ENCODE data around the gene UMODL1.

UMODL1 gene

DNA sequence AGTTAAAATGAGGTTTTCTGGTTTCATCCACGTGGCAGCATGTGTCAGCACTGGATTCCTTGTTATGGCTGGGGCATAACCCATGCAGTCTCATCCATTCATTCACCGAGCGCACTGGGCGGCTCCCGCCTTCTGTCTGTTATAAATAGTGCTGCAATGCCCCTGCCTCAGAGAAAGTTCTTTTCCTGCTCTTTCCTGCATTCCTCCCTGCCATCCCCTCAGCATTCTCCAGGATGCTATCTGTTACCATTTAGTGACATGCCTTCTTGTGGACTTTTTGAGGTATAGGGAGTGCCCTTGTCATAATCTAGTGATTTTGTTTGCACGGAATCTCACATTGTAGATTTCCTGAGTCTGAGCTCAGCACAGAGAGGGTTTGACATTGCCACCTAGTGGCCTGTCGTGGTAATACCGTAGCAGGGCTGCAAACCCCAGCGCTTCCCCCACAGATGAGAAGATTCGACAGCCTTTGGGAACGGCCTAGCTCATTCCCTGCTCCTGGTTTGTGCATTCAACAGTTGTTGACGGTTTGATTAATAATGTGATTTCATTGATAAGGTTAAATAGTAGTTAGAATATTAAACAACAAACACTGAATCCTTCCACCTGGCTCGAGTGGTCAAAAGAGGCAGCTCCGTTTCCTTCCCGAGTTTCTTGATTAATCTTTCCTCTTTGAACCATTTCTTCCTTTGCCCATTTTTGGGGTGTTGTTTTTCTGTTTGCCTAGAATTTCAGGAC, 46.3 kb downstream of the UMODL1 start:
- peak; percentile 58 for DNase-seq (ENCODE audit: low read depth)

DNA sequence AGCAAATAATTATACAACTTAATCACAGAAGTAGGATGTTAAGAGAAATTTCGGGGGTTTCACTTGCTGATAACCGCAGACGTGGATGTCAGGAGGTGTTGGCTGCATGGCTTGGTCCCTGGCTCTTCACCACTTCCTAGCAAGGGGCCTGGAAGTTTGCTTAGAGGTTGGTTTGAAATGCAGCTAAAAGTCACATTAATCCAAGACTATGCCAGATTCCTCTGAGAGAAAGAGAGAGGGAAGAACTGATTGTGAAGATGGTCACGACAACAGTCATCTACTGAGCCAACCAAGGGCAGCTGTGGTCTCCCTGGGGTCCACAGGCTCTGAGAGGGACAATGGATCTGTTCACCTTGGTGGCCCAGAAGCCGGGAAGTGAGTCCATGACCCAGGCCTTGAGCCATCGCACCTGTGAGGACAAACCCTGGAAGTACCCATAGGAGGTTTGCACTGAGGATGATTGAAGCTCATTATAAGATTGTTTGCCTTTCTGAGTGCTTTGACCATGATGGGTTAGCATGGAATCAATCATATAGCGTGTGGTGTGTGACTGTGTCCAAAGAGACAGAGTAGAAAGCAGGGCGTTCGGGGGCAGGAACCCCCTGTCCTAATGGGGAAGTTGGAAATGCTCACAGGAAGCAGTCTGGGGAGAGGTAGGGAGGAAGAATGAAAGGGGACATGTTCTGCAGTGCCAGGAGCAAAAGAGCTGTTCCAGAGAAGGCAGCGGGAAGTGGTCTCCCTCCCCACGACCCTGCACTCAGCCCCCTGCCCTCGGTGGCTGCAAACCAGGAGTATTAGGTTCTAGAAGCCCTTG, 47.1 kb downstream of the UMODL1 start:
- no peak for DNase-seq (ENCODE audit: low read depth)

- no peak for DNase-seq (ENCODE audit: low read depth)
Observed at GRCh38 chr21:42118901-42119300, 47.8 kb downstream of the UMODL1 start.

DNA sequence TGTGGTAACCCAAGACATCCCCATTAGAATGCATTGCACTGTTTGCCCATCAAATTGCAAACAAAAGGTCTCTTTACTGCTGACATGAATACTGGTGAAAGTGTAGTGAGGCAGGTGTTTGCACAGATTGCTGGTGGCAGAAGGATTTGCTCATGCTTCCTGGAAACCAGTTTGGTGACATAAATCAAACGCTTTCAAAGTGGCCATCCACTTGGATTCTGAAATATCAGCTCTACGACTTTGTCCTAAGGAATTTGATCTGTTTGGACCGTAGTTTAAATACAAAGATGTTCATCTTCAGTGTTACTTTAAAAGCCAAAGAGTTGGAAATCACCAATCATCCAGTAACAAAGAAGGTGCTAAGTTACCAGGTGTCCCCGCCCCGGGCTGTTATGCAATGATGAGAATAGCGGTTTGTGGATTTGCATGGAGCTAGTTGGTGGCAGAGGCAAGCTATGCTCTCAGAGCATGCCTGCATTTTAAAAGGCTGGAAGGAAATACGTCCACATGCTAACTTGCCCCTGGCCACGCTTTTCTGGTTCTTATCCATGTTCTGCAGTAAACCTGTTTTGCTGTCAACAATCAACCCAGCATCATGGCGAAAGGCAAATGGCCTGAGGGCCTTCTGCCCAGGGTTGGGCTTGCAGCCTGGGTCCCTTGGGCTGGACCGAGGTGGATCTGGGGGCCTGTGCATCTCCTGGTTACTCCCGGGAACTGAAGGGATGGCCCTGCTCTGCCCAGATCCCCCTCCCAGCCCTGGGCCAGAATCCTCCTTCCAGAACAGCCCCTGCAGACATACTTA, 49.2 kb downstream of the UMODL1 start:
- no peak for DNase-seq (ENCODE audit: low read depth)

DNA sequence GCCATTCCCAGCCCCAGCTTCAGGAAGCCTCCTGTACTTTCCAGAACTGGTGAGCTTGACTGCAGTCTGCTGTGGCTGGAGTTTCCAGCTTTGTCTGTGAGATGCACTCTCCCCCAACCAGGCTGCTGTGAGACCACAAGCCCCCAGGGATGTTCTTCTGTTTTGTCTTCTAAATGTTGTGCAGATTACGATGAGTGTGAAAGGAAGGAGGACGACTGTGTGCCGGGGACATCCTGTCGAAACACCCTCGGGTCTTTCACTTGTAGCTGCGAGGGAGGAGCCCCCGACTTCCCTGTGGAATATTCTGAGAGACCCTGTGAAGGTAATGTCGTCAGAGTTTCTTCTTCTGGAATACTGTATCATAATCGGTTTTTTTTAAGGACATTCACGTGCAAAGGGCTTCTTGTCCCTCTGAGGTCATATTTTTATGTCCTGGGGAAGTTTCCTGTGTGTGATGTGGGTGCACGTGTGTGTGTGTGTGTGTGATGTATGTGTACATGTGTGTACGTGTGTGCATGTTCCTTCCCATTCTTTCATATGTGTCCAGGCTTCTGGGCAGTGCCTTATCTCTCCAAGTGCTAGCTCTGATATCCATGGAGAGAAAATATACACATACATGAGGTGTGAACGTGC, 49.9 kb downstream of the UMODL1 start:
- no peak for DNase-seq (ENCODE audit: low read depth)

- no peak for DNase-seq (ENCODE audit: low read depth)
Observed at GRCh38 chr21:42121794-42122193, 50.7 kb downstream of the UMODL1 start.

DNA sequence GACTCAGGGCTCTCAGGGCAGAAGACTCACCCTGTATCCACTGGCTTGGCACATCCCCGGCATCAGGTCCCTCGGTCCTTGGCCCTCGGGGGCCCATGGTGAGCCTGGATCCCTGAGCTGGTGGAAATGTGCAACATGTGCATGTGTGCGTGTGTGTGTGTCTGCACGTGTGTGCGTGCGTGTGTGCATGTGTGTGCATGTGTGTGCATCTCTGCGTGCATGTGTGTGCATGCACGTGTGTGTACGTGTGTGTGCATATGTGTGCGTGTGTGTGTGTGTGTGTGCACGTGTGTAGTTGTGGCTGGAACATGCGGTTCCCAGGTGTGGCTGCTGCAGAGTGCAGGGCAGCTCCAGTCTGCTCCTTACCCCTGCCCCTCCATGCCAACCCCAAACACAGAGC, 51.3 kb downstream of the UMODL1 start:
- DNase-seq (ENCODE audit: low read depth) = no peak

DNA sequence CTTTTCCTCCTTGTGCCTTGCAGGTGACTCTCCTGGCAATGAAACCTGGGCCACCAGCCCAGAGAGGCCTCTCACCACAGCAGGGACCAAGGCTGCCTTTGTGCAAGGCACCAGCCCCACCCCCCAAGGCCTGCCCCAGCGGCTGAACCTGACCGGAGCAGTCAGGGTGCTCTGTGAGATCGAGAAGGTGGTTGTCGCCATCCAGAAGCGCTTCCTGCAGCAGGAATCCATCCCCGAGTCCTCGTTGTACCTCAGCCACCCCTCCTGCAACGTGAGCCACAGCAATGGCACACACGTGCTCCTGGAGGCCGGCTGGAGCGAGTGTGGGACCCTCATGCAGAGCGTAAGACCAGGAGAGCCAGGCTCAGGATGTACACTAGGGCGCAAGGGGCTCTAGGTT, 51.7 kb downstream of the UMODL1 start:
- DNase-seq (ENCODE audit: low read depth) = no peak

GRCh38 chr21:42123219-42123908, 52.2 kb downstream of the UMODL1 start:
- no peak for DNase-seq (ENCODE audit: low read depth)

- no peak for DNase-seq (ENCODE audit: low read depth)
Observed at GRCh38 chr21:42124081-42124480, 53.0 kb downstream of the UMODL1 start.

- DNase-seq (ENCODE audit: low read depth) = no peak
Observed at GRCh38 chr21:42124826-42125570, 53.9 kb downstream of the UMODL1 start.

GRCh38 chr21:42125571-42126544, 54.7 kb downstream of the UMODL1 start:
- DNase-seq (ENCODE audit: low read depth) = no peak

DNA sequence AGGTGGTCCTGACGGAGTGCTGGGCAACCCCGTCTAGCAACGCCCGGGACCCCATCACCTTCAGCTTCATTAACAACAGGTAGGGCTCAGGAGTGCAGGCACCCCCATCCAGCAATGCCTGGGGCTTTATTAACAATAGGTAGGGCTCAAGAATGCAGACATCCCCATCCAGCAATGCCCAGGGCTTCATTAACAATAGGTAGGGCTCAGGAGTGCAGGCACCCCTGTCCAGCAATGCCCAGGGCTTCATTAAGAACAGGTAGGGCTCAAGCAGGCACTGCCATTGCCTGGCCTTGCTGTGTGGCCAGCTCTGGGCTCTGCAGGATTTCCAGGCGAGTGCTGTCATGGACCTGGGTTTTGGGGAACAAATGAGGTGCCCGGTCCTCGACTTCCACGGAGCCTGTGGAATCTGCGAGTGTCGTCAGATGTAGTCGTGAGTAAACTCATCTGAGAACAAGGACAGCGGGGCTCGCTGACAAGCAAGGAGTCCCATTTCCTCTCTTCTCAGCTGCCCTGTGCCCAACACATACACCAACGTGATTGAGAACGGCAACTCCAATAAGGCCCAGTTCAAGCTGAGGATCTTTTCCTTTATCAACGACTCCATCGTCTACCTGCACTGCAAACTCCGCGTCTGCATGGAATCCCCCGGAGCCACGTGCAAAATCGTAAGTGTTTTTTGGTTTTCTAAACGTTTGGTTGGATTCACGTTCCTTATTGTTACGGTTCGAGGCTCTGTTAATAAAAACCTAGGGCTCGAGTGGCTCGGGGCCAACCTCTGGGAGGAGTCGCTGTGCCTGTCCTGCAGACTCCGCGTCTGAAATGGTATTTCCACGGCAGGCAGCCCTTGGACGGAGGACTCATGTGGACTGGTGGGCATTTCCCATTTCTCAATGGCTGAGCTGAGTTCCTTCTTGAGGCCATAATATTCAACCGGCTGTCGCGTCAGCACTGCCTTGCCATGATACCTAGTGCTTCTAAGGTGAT, 56.3 kb downstream of the UMODL1 start:
- no peak for DNase-seq (ENCODE audit: low read depth)

GRCh38 chr21:42129300-42130266, 58.5 kb downstream of the UMODL1 start:
- DNase-seq (ENCODE audit: low read depth) = no peak

- no peak for DNase-seq (ENCODE audit: low read depth)
Observed at GRCh38 chr21:42130441-42130840, 59.3 kb downstream of the UMODL1 start.

GRCh38 chr21:42132183-42132582, 61.1 kb downstream of the UMODL1 start:
- DNase-seq (ENCODE audit: low read depth) = no peak

- no peak for DNase-seq (ENCODE audit: low read depth)
Observed at GRCh38 chr21:42133131-42133530, 62.0 kb downstream of the UMODL1 start.

Data from stimulated activated CD8-positive, alpha-beta memory T cell treated with anti-CD3 and anti-CD28 coated beads, Interleukin-7, amount 100 ng/mL, for 24 hours (primary cell).